Measurements from ENCODE around the gene EOLA2. TPM values are rescaled to one million over a fixed set of nuclear protein-coding genes. Genes with fewer than 3 reads are reported as not detected.
A peak's percentile ranks its signal among the peaks of the same experiment; 100 is the strongest.

Gene EOLA2
- total and polyA plus RNA-seq, 9 of the 15 experiments (the other 6 are each of a cell fraction or from before 2014, with no cell fraction given): 27.7 to 61.5 (median 44.3) TPM

- TF ChIP-seq SETDB1 (IDR thresholded peaks at IDR 0.05; ENCODE audit: low read length) (no peak), SP1 (CRISPR knock-in tag; IDR thresholded peaks at IDR 0.05) (peak; percentile 88), ZBTB40 (IDR thresholded peaks at IDR 0.05) (peak; percentile 80), ZBTB40 (CRISPR knock-in tag; IDR thresholded peaks at IDR 0.05) (no peak), ELF1 (tag; IDR thresholded peaks at IDR 0.05) (peak; percentile 73; the same call in 1 of the 2 replicates), PTBP1 (IDR thresholded peaks at IDR 0.05; ENCODE audit: low read depth, low read length) (no peak), TCF7L2 (IDR thresholded peaks at IDR 0.05; ENCODE audit: low read depth, low read length) (peak; percentile 33; the same call in 1 of the 2 replicates), TAF7 (tag; IDR thresholded peaks at IDR 0.05) (no peak), GABPB2 (CRISPR knock-in tag; conservative IDR thresholded peaks at IDR 0.05) (no peak), HSF4 (CRISPR knock-in tag; IDR thresholded peaks at IDR 0.05; ENCODE audit: borderline replicate concordance) (no peak), MAFF (IDR thresholded peaks at IDR 0.05; ENCODE audit: low read length) (no peak), IRF9 (tag; IDR thresholded peaks at IDR 0.05) (no peak), C11orf30 (IDR thresholded peaks at IDR 0.05; ENCODE audit: low read depth) (peak; percentile 78), NBN (IDR thresholded peaks at IDR 0.05; ENCODE audit: low read depth) (peak; percentile 73), BACH1 (tag; IDR thresholded peaks at IDR 0.05) (no peak)
- TF ChIP-seq, protein P1, sequence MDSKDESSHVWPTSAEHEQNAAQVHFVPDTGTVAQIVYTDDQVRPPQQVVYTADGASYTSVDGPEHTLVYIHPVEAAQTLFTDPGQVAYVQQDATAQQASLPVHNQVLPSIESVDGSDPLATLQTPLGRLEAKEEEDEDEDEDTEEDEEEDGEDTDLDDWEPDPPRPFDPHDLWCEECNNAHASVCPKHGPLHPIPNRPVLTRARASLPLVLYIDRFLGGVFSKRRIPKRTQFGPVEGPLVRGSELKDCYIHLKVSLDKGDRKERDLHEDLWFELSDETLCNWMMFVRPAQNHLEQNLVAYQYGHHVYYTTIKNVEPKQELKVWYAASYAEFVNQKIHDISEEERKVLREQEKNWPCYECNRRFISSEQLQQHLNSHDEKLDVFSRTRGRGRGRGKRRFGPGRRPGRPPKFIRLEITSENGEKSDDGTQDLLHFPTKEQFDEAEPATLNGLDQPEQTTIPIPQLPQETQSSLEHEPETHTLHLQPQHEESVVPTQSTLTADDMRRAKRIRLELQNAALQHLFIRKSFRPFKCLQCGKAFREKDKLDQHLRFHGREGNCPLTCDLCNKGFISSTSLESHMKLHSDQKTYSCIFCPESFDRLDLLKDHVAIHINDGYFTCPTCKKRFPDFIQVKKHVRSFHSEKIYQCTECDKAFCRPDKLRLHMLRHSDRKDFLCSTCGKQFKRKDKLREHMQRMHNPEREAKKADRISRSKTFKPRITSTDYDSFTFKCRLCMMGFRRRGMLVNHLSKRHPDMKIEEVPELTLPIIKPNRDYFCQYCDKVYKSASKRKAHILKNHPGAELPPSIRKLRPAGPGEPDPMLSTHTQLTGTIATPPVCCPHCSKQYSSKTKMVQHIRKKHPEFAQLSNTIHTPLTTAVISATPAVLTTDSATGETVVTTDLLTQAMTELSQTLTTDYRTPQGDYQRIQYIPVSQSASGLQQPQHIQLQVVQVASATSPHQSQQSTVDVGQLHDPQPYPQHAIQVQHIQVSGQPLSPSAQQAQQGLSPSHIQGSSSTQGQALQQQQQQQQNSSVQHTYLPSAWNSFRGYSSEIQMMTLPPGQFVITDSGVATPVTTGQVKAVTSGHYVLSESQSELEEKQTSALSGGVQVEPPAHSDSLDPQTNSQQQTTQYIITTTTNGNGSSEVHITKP (IDR thresholded peaks at IDR 0.05; ENCODE audit: partially characterized antibody): peak; percentile 92
These were observed at the start of gene EOLA2 (continued) for GRCh38 chrX:149938427-149938880.

Data from K562 (cell line).